ENCODE data around the gene CACNB2. TPM values are rescaled to one million over a fixed set of nuclear protein-coding genes. Genes with fewer than 3 reads are reported as not detected.
A peak's percentile ranks its signal among the peaks of the same experiment; 100 is the strongest.

CACNB2 gene
- total and polyA plus RNA-seq, 12 donors = 4.3 to 82.3 (median 12.9) TPM

GRCh38 chr10:18190840-18191239 is 50.6 kb downstream of the CACNB2 start:
- Histone ChIP-seq H3K4me1 (replicated peaks in 1 of 2) (no peaks in the 10 kb centered on the region), H3K27ac (no peak overlapping the region), H3K9me3 (replicated peaks in 1 of 3) (no peaks in the 10 kb centered on the region), H3K4me3 (no peak overlapping the region), H3K36me3 (replicated peaks in 1 of 2) (no peaks in the 10 kb centered on the region), H3K27me3 (no peaks in the 10 kb centered on the region)
- 91 to 97% (median 93%) methylated on average over 4 of the region's 4 CpGs for WGBS, 4 donors
- no peak for DNase-seq
- TF ChIP-seq POLR2A (IDR thresholded peaks at IDR 0.05) (no peak), CTCF (IDR thresholded peaks at IDR 0.05) (no peak)
- intact Hi-C loops (cut with DNase I) = no loop called here

GRCh38 chr10:18194634-18195033 is 54.4 kb downstream of the CACNB2 start:
- Histone ChIP-seq H3K9me3 (replicated peaks in 1 of 3) (no peaks in the 10 kb centered on the region), H3K4me1 (replicated peaks in 1 of 2) (no peaks in the 10 kb centered on the region), H3K27ac (no peak overlapping the region), H3K27me3 (no peaks in the 10 kb centered on the region), H3K36me3 (replicated peaks in 1 of 2) (no peaks in the 10 kb centered on the region), H3K4me3 (no peak overlapping the region)
- 58 to 83% (median 76%) methylated on average over 2 of the region's 2 CpGs for WGBS, 4 donors
- DNase-seq = no peak
- intact Hi-C loops (cut with DNase I) = no loop called here
- TF ChIP-seq POLR2A (IDR thresholded peaks at IDR 0.05) (no peak), CTCF (IDR thresholded peaks at IDR 0.05) (no peak)

- DNase-seq = peak in 1 of 7 donors; percentile 7
- Histone ChIP-seq H3K27me3 (no peaks in the 10 kb centered on the region), H3K27ac (no peak overlapping the region), H3K9me3 (replicated peaks in 1 of 3) (no peaks in the 10 kb centered on the region), H3K4me1 (replicated peaks in 1 of 2) (no peaks in the 10 kb centered on the region), H3K36me3 (replicated peaks in 1 of 2) (no peaks in the 10 kb centered on the region), H3K4me3 (no peak overlapping the region)
- no peak for TF ChIP-seq POLR2A (IDR thresholded peaks at IDR 0.05)
- no peak for TF ChIP-seq CTCF (IDR thresholded peaks at IDR 0.05)
- intact Hi-C loops (cut with DNase I) = no loop called here
- WGBS, 4 donors = 65 to 75% (median 69%) methylated on average over 10 of the region's 10 CpGs
Measured at GRCh38 chr10:18195060-18195799, 55.0 kb downstream of the CACNB2 start.

- H3K9me3 ChIP-seq (replicated peaks in 1 of 3) = no peaks in the 10 kb centered on the region
- TF ChIP-seq POLR2A (IDR thresholded peaks at IDR 0.05) (no peak), CTCF (IDR thresholded peaks at IDR 0.05) (no peak)
- 83 to 90% (median 85%) methylated on average over 2 of the region's 2 CpGs for WGBS, 4 donors
- H3K4me3 ChIP-seq = no peak overlapping the region
- H3K4me1 ChIP-seq (replicated peaks in 1 of 2) = no peaks in the 10 kb centered on the region
- no peaks in the 10 kb centered on the region for H3K36me3 ChIP-seq (replicated peaks in 1 of 2)
- DNase-seq = no peak
- no peak overlapping the region for H3K27ac ChIP-seq
- intact Hi-C loops (cut with DNase I) = no loop called here
- no peaks in the 10 kb centered on the region for H3K27me3 ChIP-seq
Measured at GRCh38 chr10:18196806-18197550, 56.8 kb downstream of the CACNB2 start.

Measured in adrenal gland (tissue), 12 donors.